ENCODE measurements around the gene CELF1. TPM values are rescaled to one million over a fixed set of nuclear protein-coding genes. Genes with fewer than 3 reads are reported as not detected.

The CELF1 gene
- polyA plus RNA-seq, 1 donor from 2014 or later = 209 TPM

DNA sequence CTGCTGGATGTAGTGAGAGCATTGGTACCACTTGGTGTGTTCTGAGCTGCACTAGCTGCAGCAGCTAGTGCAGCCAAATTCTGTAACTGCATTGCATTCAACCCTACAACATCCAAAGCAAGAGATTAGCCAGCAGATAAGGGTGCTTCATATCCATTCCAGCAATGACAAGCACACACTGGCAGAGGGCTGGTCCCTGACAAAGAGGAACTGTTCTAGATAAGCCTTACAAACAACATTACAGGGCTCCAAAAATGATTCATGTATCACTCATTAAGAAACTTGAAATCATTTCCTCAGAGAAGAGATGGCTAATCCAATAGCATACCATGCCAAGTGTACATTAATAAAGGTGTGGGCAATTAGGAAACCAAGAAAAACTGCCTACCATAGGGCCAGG is 75.6 kb downstream of the CELF1 start:
- peaks cover 24% of the 10 kb centered on the region for H3K36me3 ChIP-seq (ENCODE audit: insufficient read depth, low read length)
- no peaks in the 10 kb centered on the region for H3K9me2 ChIP-seq (ENCODE audit: insufficient read depth, low read length)
- no peak overlapping the region for H2AFZ ChIP-seq (ENCODE audit: low read depth, low read length)
- H3F3A ChIP-seq (ENCODE audit: insufficient read depth, low read length, poor library complexity, severe bottlenecking) = no peaks in the 10 kb centered on the region
- no peak overlapping the region for H3K4me2 ChIP-seq (ENCODE audit: low read length)
- H3K27me3 ChIP-seq (ENCODE audit: insufficient read depth, low read depth, low read length) = no peaks in the 10 kb centered on the region
- no peak overlapping the region for H3K9ac ChIP-seq (ENCODE audit: low read length)
- no peaks in the 10 kb centered on the region for H3K79me2 ChIP-seq (replicated peaks; ENCODE audit: insufficient read depth, low read length)
- no peaks in the 10 kb centered on the region for H4K20me1 ChIP-seq (ENCODE audit: insufficient read depth)
- H3K9me3 ChIP-seq (ENCODE audit: low read length) = no peaks in the 10 kb centered on the region
- TF ChIP-seq EZH2 (IDR thresholded peaks at IDR 0.05; ENCODE audit: borderline replicate concordance, insufficient read depth, low read length, poor library complexity, severe bottlenecking) (no peak), EP300 (conservative IDR thresholded peaks at IDR 0.05; ENCODE audit: poor library complexity, severe bottlenecking) (no peak), TAF1 (IDR thresholded peaks at IDR 0.05; ENCODE audit: low read depth) (no peak), SMC3 (conservative IDR thresholded peaks at IDR 0.05; ENCODE audit: poor library complexity) (no peak), RAD21 (conservative IDR thresholded peaks at IDR 0.05) (no peak), MXI1 (conservative IDR thresholded peaks at IDR 0.05; ENCODE audit: poor library complexity, severe bottlenecking) (no peak), POLR2AphosphoS5 (IDR thresholded peaks at IDR 0.05) (no peak)
- TF ChIP-seq, protein P1, sequence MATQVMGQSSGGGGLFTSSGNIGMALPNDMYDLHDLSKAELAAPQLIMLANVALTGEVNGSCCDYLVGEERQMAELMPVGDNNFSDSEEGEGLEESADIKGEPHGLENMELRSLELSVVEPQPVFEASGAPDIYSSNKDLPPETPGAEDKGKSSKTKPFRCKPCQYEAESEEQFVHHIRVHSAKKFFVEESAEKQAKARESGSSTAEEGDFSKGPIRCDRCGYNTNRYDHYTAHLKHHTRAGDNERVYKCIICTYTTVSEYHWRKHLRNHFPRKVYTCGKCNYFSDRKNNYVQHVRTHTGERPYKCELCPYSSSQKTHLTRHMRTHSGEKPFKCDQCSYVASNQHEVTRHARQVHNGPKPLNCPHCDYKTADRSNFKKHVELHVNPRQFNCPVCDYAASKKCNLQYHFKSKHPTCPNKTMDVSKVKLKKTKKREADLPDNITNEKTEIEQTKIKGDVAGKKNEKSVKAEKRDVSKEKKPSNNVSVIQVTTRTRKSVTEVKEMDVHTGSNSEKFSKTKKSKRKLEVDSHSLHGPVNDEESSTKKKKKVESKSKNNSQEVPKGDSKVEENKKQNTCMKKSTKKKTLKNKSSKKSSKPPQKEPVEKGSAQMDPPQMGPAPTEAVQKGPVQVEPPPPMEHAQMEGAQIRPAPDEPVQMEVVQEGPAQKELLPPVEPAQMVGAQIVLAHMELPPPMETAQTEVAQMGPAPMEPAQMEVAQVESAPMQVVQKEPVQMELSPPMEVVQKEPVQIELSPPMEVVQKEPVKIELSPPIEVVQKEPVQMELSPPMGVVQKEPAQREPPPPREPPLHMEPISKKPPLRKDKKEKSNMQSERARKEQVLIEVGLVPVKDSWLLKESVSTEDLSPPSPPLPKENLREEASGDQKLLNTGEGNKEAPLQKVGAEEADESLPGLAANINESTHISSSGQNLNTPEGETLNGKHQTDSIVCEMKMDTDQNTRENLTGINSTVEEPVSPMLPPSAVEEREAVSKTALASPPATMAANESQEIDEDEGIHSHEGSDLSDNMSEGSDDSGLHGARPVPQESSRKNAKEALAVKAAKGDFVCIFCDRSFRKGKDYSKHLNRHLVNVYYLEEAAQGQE (IDR thresholded peaks at IDR 0.05; ENCODE audit: borderline replicate concordance) = no peak
- TF ChIP-seq, protein P2, sequence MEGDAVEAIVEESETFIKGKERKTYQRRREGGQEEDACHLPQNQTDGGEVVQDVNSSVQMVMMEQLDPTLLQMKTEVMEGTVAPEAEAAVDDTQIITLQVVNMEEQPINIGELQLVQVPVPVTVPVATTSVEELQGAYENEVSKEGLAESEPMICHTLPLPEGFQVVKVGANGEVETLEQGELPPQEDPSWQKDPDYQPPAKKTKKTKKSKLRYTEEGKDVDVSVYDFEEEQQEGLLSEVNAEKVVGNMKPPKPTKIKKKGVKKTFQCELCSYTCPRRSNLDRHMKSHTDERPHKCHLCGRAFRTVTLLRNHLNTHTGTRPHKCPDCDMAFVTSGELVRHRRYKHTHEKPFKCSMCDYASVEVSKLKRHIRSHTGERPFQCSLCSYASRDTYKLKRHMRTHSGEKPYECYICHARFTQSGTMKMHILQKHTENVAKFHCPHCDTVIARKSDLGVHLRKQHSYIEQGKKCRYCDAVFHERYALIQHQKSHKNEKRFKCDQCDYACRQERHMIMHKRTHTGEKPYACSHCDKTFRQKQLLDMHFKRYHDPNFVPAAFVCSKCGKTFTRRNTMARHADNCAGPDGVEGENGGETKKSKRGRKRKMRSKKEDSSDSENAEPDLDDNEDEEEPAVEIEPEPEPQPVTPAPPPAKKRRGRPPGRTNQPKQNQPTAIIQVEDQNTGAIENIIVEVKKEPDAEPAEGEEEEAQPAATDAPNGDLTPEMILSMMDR (IDR thresholded peaks at IDR 0.05; ENCODE audit: poor library complexity, severe bottlenecking) = no peak
- H3K27ac ChIP-seq (ENCODE audit: low read length) = no peak overlapping the region
- no peak overlapping the region for H3K4me3 ChIP-seq (ENCODE audit: low read length)

GRCh38 chr11:47470671-47471070 is 82.3 kb downstream of the CELF1 start:
- Histone ChIP-seq H3K9me3 (ENCODE audit: low read length) (no peaks in the 10 kb centered on the region), H3K79me2 (replicated peaks; ENCODE audit: insufficient read depth, low read length) (peaks cover 3% of the 10 kb centered on the region), H3K9ac (ENCODE audit: low read length) (no peak overlapping the region), H3K27ac (ENCODE audit: low read length) (no peak overlapping the region), H4K20me1 (ENCODE audit: insufficient read depth) (no peaks in the 10 kb centered on the region), H3K4me2 (ENCODE audit: low read length) (no peak overlapping the region), H2AFZ (ENCODE audit: low read depth, low read length) (no peak overlapping the region), H3K27me3 (ENCODE audit: insufficient read depth, low read depth, low read length) (no peaks in the 10 kb centered on the region), H3F3A (ENCODE audit: insufficient read depth, low read length, poor library complexity, severe bottlenecking) (no peaks in the 10 kb centered on the region), H3K36me3 (ENCODE audit: insufficient read depth, low read length) (peaks cover 25% of the 10 kb centered on the region), H3K4me3 (ENCODE audit: low read length) (no peak overlapping the region), H3K9me2 (ENCODE audit: insufficient read depth, low read length) (no peaks in the 10 kb centered on the region)
- TF ChIP-seq TAF1 (IDR thresholded peaks at IDR 0.05; ENCODE audit: low read depth) (no peak), EP300 (conservative IDR thresholded peaks at IDR 0.05; ENCODE audit: poor library complexity, severe bottlenecking) (no peak)

All from neural cell (in vitro differentiated cells).